ENCODE results near the gene SHB.

The SHB gene

GRCh38 chr9:38112049-38112448, 43.0 kb upstream of the SHB start:
- no peak for TF ChIP-seq POLR2AphosphoS5 (IDR thresholded peaks at IDR 0.05; ENCODE audit: low read depth, low read length)
- TF ChIP-seq FOXP2 (optimal IDR thresholded peaks at IDR 0.05; ENCODE audit: borderline replicate concordance, extremely low read depth, extremely low read length, insufficient read depth) = no peak
- no peak for TF ChIP-seq REST (IDR thresholded peaks at IDR 0.05; ENCODE audit: insufficient read depth in 1 of 2, low read depth in 2 of 2, low read length in 2 of 2)
- TF ChIP-seq TAF1 (IDR thresholded peaks at IDR 0.05; ENCODE audit: borderline replicate concordance, insufficient read depth, low read length) = no peak
- TF ChIP-seq SIN3A (IDR thresholded peaks at IDR 0.05; ENCODE audit: borderline replicate concordance, insufficient read depth, low read length) = no peak

GRCh38 chr9:38110476-38110875, 41.4 kb upstream of the SHB start:
- TF ChIP-seq SIN3A (IDR thresholded peaks at IDR 0.05; ENCODE audit: borderline replicate concordance, insufficient read depth, low read length) (no peak), REST (IDR thresholded peaks at IDR 0.05; ENCODE audit: insufficient read depth in 1 of 2, low read depth in 2 of 2, low read length in 2 of 2) (no peak), TAF1 (IDR thresholded peaks at IDR 0.05; ENCODE audit: borderline replicate concordance, insufficient read depth, low read length) (no peak), POLR2AphosphoS5 (IDR thresholded peaks at IDR 0.05; ENCODE audit: low read depth, low read length) (no peak), FOXP2 (optimal IDR thresholded peaks at IDR 0.05; ENCODE audit: borderline replicate concordance, extremely low read depth, extremely low read length, insufficient read depth) (no peak)

DNA sequence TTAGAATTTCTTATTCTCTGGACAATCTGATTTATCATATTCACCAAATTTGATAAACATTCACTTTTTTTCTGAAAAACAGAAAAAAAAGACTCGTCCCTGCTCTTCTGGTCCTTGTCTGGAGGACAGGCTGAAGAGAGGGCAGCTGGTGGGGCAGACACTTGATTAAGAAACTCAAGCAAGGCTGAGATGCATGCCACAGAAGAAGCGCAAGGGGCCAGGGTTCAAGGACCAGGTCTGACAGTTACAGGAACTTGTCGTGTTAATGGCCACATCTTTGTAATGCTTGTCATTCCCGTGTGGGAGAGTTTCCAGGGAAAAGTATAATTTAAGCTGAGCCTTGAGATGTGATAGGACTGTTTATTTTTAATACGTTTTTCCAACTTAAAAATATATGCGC, 40.6 kb upstream of the SHB start:
- TF ChIP-seq POLR2AphosphoS5 (IDR thresholded peaks at IDR 0.05; ENCODE audit: low read depth, low read length) (no peak), SIN3A (IDR thresholded peaks at IDR 0.05; ENCODE audit: borderline replicate concordance, insufficient read depth, low read length) (no peak), REST (IDR thresholded peaks at IDR 0.05; ENCODE audit: insufficient read depth in 1 of 2, low read depth in 2 of 2, low read length in 2 of 2) (no peak), FOXP2 (optimal IDR thresholded peaks at IDR 0.05; ENCODE audit: borderline replicate concordance, extremely low read depth, extremely low read length, insufficient read depth) (no peak), TAF1 (IDR thresholded peaks at IDR 0.05; ENCODE audit: borderline replicate concordance, insufficient read depth, low read length) (no peak)

GRCh38 chr9:38108326-38108725, 39.3 kb upstream of the SHB start:
- no peak for TF ChIP-seq FOXP2 (optimal IDR thresholded peaks at IDR 0.05; ENCODE audit: borderline replicate concordance, extremely low read depth, extremely low read length, insufficient read depth)
- no peak for TF ChIP-seq POLR2AphosphoS5 (IDR thresholded peaks at IDR 0.05; ENCODE audit: low read depth, low read length)
- no peak for TF ChIP-seq SIN3A (IDR thresholded peaks at IDR 0.05; ENCODE audit: borderline replicate concordance, insufficient read depth, low read length)
- no peak for TF ChIP-seq REST (IDR thresholded peaks at IDR 0.05; ENCODE audit: insufficient read depth in 1 of 2, low read depth in 2 of 2, low read length in 2 of 2)
- no peak for TF ChIP-seq TAF1 (IDR thresholded peaks at IDR 0.05; ENCODE audit: borderline replicate concordance, insufficient read depth, low read length)

DNA sequence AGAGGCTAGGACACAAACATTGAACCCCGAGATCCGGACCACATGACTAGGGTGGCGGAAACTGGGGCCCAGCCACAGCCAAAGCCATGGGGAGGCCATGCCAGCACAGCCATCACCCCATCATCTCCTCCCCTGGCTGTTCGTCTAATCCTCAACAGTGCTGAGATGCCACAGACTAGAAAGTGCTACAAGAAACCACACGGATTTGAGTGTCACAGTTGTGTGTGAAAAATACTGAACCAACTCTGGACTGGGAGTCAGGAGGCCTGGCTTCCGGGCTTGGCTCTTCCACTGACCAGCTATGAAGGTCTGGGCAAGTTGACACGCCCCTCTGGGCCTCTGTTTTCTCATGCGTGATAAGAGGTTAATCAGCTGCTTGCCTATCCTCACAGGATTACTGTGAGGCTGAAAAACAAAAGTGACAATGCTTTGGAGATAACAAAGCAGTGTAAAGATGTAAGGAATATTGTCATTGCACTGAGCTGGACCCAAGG, 38.8 kb upstream of the SHB start:
- TF ChIP-seq TAF1 (IDR thresholded peaks at IDR 0.05; ENCODE audit: borderline replicate concordance, insufficient read depth, low read length) (no peak), POLR2AphosphoS5 (IDR thresholded peaks at IDR 0.05; ENCODE audit: low read depth, low read length) (no peak), REST (IDR thresholded peaks at IDR 0.05; ENCODE audit: insufficient read depth in 1 of 2, low read depth in 2 of 2, low read length in 2 of 2) (no peak), SIN3A (IDR thresholded peaks at IDR 0.05; ENCODE audit: borderline replicate concordance, insufficient read depth, low read length) (no peak), FOXP2 (optimal IDR thresholded peaks at IDR 0.05; ENCODE audit: borderline replicate concordance, extremely low read depth, extremely low read length, insufficient read depth) (no peak)
